ENCODE measurements around the gene APOL2.
"Not testable (repeated sequence)": the region's sequence is repeated elsewhere in the genome, so short reads cannot be mapped to it uniquely, and the experiment has no call there.

Gene APOL2

GRCh38 chr22:36220451-36220921 is 18.8 kb downstream of the APOL2 start:
- DNase-seq, result peak; percentile 75

GRCh38 chr22:36218648-36219193 is 20.6 kb downstream of the APOL2 start:
- DNase-seq, result no peak

- DNase-seq, result no peak
Measured at GRCh38 chr22:36215981-36216380, 23.3 kb downstream of the APOL2 start.

GRCh38 chr22:36213586-36213985 is 25.7 kb downstream of the APOL2 start:
- no peak for DNase-seq

- no peak for DNase-seq
Measured at GRCh38 chr22:36212901-36213300, 26.4 kb downstream of the APOL2 start.

GRCh38 chr22:36211237-36211861 is 28.0 kb downstream of the APOL2 start:
- peak; percentile 39 for DNase-seq

GRCh38 chr22:36210224-36210623 is 29.1 kb downstream of the APOL2 start:
- no peak for DNase-seq

- DNase-seq, result not testable (repeated sequence)
Measured at GRCh38 chr22:36209488-36209908, 29.8 kb downstream of the APOL2 start.

- DNase-seq, result no peak
Measured at GRCh38 chr22:36208914-36209313, 30.4 kb downstream of the APOL2 start.

GRCh38 chr22:36208162-36208765 is 31.1 kb downstream of the APOL2 start:
- DNase-seq, result no peak

- DNase-seq, result no peak
Measured at GRCh38 chr22:36206255-36206654, 33.1 kb downstream of the APOL2 start.

- DNase-seq, result not testable (repeated sequence)
Measured at GRCh38 chr22:36205573-36205972, 33.8 kb downstream of the APOL2 start.

GRCh38 chr22:36204632-36205015 is 34.7 kb downstream of the APOL2 start:
- no peak for DNase-seq

- DNase-seq, result no peak
Measured at GRCh38 chr22:36204001-36204631, 35.2 kb downstream of the APOL2 start.

GRCh38 chr22:36203441-36203840 is 35.9 kb downstream of the APOL2 start:
- not testable (repeated sequence) for DNase-seq

GRCh38 chr22:36202906-36203305 is 36.4 kb downstream of the APOL2 start:
- DNase-seq, result peak; percentile 61

- DNase-seq, result peak; percentile 46
Measured at GRCh38 chr22:36201630-36202319, 37.6 kb downstream of the APOL2 start, which contains the start of gene APOL4. Gene APOL4, minus strand, starts transcription at chr22:36201809. Its CDS starts 75 bp downstream, at chr22:36201734.

- not testable (repeated sequence) for DNase-seq
Measured at GRCh38 chr22:36201025-36201424, 38.3 kb downstream of the APOL2 start.

GRCh38 chr22:36199001-36199551 is 40.3 kb downstream of the APOL2 start:
- DNase-seq, result no peak

- DNase-seq, result no peak
Measured at GRCh38 chr22:36198536-36198935, 40.8 kb downstream of the APOL2 start.

- no peak for DNase-seq
Measured at GRCh38 chr22:36197514-36198146, 41.7 kb downstream of the APOL2 start.

GRCh38 chr22:36197065-36197440 is 42.3 kb downstream of the APOL2 start:
- DNase-seq, result no peak
